GM12878 (cell line): ENCODE data around the gene CRB1. TPM values are rescaled to one million over a fixed set of nuclear protein-coding genes. Genes with fewer than 3 reads are reported as not detected.

Experiments
- ATAC-seq: fragments of 200-7000 bp; cut with Tn5 transposase; 3 replicates; pipeline ENCODE4 v1.9.1; 2020; ENCODE audit warnings: mild to moderate bottlenecking, moderate library complexity
- BruUV-seq: library from RNA; stranded (reverse); fragments of 400-500 nt; replicated peaks from 2 replicates; lab custom pipeline; 2021; lab: Mats Ljungman, UMichigan
- CTCF ChIA-PET: fragments of 300-600 bp; sonication (Branson Sonifier 250); formaldehyde crosslinking; extraction: SDS; loops from one replicate; lab custom pipeline; 2021; ENCODE audit warnings: inconsistent platforms; lab: Yijun Ruan, JAX
- POLR2A ChIA-PET: fragments of 350-600 bp; formaldehyde crosslinking; extraction: SDS; loops from one replicate; lab custom pipeline; 2021; ENCODE audit warnings: inconsistent platforms; lab: Charles Lee
- RAD21 ChIA-PET: fragments of 300-600 bp; sonication (Branson Sonifier 250); formaldehyde crosslinking; loops from one replicate; lab custom pipeline; 2023; ENCODE audit warnings: antibody characterized with exemption; ENCODE audit not compliant: unreplicated experiment; lab: Charles Lee
- SMC1A ChIA-PET: fragments of 300-600 bp; sonication (Branson Sonifier 250); formaldehyde crosslinking; loops from one replicate; lab custom pipeline; 2023; ENCODE audit not compliant: unreplicated experiment, uncharacterized antibody; lab: Charles Lee
- DNase-seq: peaks from one replicate; pipeline ENCODE4 v3.0.0-alpha.2; 2011; ENCODE audit warnings: low read depth, low spot score
- FAIRE-seq: peaks from 3 replicates; lab custom pipeline; 2011; peaks lifted over from hg19 to GRCh38; lab: Jason Lieb, UNC
- H2AFZ ChIP-seq: 2 replicates; pipeline ENCODE4 v1.6.0; 2011; ENCODE audit warnings: low read depth, low read length, control low read depth; ENCODE audit not compliant: control insufficient read depth
- H3K27ac ChIP-seq: 2 replicates; pipeline ENCODE4 v1.5.1; 2011; ENCODE audit warnings: control low read depth; ENCODE audit not compliant: control insufficient read depth, insufficient read depth
- H3K27me3 ChIP-seq, 2 experiments: replicated peaks in 1 of 2; 2 replicates each; pipeline versions ENCODE4 v1.6.0 to v1.6.1; 2011; ENCODE audit warnings: low read length in 1 of 2; ENCODE audit not compliant: control insufficient read depth in 2 of 2, insufficient read depth in 2 of 2
- H3K36me3 ChIP-seq, 2 experiments: 2 replicates each; pipeline ENCODE4 v1.5.1; 2011; ENCODE audit warnings: low read length in 1 of 2; ENCODE audit not compliant: control insufficient read depth in 2 of 2, insufficient read depth in 2 of 2
- H3K4me1 ChIP-seq: 2 replicates; pipeline ENCODE4 v1.6.1; 2011; ENCODE audit warnings: mild to moderate bottlenecking, low read length, moderate library complexity, mixed read lengths; ENCODE audit not compliant: control insufficient read depth, insufficient read depth
- H3K4me2 ChIP-seq: 2 replicates; pipeline ENCODE4 v1.6.0; 2011; ENCODE audit warnings: control low read depth; ENCODE audit not compliant: control insufficient read depth, insufficient read depth
- H3K4me3 ChIP-seq: fragments of 200-600 bp; sonication (generic); 2 replicates; pipeline ENCODE4 v1.5.1; 2016
- H3K79me2 ChIP-seq: 2 replicates; pipeline ENCODE4 v1.6.0; 2011; ENCODE audit warnings: low read length; ENCODE audit not compliant: control insufficient read depth, insufficient read depth
- H3K9ac ChIP-seq: 2 replicates; pipeline ENCODE4 v1.8.0; 2011; ENCODE audit warnings: low read length, control low read depth, mixed read lengths; ENCODE audit not compliant: control insufficient read depth, insufficient read depth
- H3K9me3 ChIP-seq: replicated peaks from 3 replicates; pipeline ENCODE4 v1.5.1; 2011; ENCODE audit warnings: mild to moderate bottlenecking, low read length; ENCODE audit not compliant: control insufficient read depth, insufficient read depth
- H4K20me1 ChIP-seq: 2 replicates; pipeline ENCODE4 v1.6.0; 2011; ENCODE audit not compliant: control insufficient read depth, insufficient read depth
- RAD21 ChIP-seq: IDR thresholded peaks from 2 replicates; pipeline ENCODE4 v1.6.1; 2011; ENCODE audit warnings: mild to moderate bottlenecking, low read depth, low read length, moderate library complexity; ENCODE audit not compliant: insufficient read depth
- SMC3 ChIP-seq: IDR thresholded peaks from 2 replicates; pipeline ENCODE4 v1.6.1; 2011; ENCODE audit warnings: low read length, improper control_type of control experiment, borderline replicate concordance
- SRF ChIP-seq, 2 experiments: IDR thresholded peaks; 2 replicates each; pipeline ENCODE4 v1.6.1; 2011; ENCODE audit warnings: low read depth in 2 of 2, low read length in 2 of 2, mild to moderate bottlenecking in 1 of 2, moderate library complexity in 1 of 2
- YY1 ChIP-seq: IDR thresholded peaks from 2 replicates; pipeline ENCODE4 v1.6.1; 2011; ENCODE audit warnings: low read depth, mild to moderate bottlenecking, low read length
- WGBS: methylation state at CpG from one replicate; pipeline ENCODE4 v1.1.6; 2016; ENCODE audit warnings: low lambda C conversion rate; ENCODE audit not compliant: insufficient replicate concordance, insufficient coverage; ENCODE audit errors: missing lambda C conversion rate; 5-methylcytosine and 5-hydroxymethylcytosine counted together
- in situ Hi-C: fragments of 300-500 bp; cut with MboI; formaldehyde crosslinking; loops from 9 replicates; pipeline ENCODE4 v1.14.3; 2018; ENCODE audit warnings: mixed read lengths
- intact Hi-C: fragments of 100-400 bp; cut with micrococcal nuclease; formaldehyde crosslinking; loops from one replicate; pipeline ENCODE4 v1.14.2; 2022; ENCODE audit not compliant: unreplicated experiment
- polyA plus RNA-seq, 11 experiments: library from polyadenylated mRNA; depleted of rRNA in 4 of 11; unstranded in 6 of 11; stranded (reverse) in 5 of 11; fragments of >200 nt; fragmentation: Nextera tagmentation in 4 of 11; fragmentation: Illumina TruSeq in 1 of 11; extraction: Ambion mirVana in 4 of 11; extraction: Trizol in 1 of 11; gene quantifications; 1 replicate in 1 of 11; 2 replicates in 10 of 11; pipeline versions ENCODE4 v1.2.1 to v1.2.3, GENCODE V29; 2011 to 2016; ENCODE audit warnings: inconsistent platforms in 2 of 11, missing spikeins in 2 of 11, low read depth in 1 of 11
- total RNA-seq, 4 experiments: library from RNA; depleted of rRNA in 3 of 4; stranded (reverse); fragments of >200 nt in 3 of 4; fragmentation: Illumina TruSeq in 1 of 4; extraction: Trizol in 1 of 4; gene quantifications; 2 replicates each; pipeline versions ENCODE4 v1.2.1 to v1.2.3, GENCODE V29; 2013 to 2021
- TF ChIP-seq, protein P1 (sequence below), 3 experiments: IDR thresholded peaks in 2 of 3; conservative IDR thresholded peaks in 1 of 3; 2 replicates each; pipeline ENCODE4 v1.5.1; 2011; ENCODE audit warnings: low read depth in 3 of 3, low read length in 3 of 3, mild to moderate bottlenecking in 3 of 3, control low read depth in 2 of 3, moderate library complexity in 2 of 3, inconsistent platforms in 1 of 3, mixed read lengths in 1 of 3; ENCODE audit not compliant: control insufficient read depth in 2 of 3, insufficient read depth in 1 of 3; ENCODE audit errors: extremely low read depth in 1 of 3

Gene CRB1
- total and polyA plus RNA-seq, 10 of the 15 experiments (the other 5 are each of a cell fraction or from before 2014, with no cell fraction given), result 0.06 to 0.10 (median 0.06) TPM; not detected in 7

DNA sequence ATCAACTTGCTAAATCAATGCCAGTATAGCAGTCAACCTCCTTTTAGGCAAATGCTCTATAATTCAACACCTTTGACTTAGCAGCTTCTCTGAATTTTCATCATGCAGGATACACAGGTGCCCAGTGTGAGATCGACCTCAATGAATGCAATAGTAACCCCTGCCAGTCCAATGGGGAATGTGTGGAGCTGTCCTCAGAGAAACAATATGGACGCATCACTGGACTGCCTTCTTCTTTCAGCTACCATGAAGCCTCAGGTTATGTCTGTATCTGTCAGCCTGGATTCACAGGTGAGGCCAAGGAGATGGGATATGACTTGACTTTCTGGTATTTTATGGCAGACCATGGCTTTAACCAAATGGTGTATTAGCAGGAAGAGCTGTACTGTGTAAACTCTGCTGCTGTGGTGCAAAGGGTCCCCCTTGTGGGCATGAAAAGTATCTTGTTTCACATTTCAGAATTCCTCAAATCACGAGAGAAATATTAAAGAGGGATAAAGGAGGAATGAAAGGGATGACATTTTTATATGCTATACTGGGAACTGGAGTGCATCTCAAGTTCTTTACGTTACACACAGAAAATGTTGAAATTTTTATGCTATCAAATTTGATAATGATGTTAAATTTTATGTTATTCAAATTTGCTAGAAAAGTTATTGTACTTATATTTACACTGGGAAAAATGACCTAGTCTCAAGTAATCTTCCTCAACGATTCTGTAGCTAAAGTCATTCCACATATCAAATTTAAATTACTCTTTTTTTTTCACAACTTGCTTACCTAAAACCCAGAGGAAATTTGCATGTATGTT is 88.9 kb downstream of the CRB1 start:
- ChIA-PET SMC1A (interaction anchor here (0.8 to 3.6 kb wide), 10 partner anchors 8 to 613 kb away, joined by 3 to 62 read pairs (median 3); no protein-coding TSS in a partner anchor), CTCF (interaction anchor here (0.5 to 10.2 kb wide), 23 partner anchors 9 to 634 kb away, joined by 3 to 171 read pairs (median 4); no protein-coding TSS in a partner anchor), POLR2A (interaction anchor here (1.8 kb wide), 1 partner anchor 177 kb away, joined by 4 read pairs; no protein-coding TSS in a partner anchor), RAD21 (interaction anchor here (0.6 to 3.8 kb wide), 5 partner anchors 169 to 531 kb away, joined by 3 to 74 read pairs (median 3); no protein-coding TSS in a partner anchor)
- no peaks in the 10 kb centered on the region for H3K4me1 ChIP-seq
- FAIRE-seq (peak; percentile 84), ATAC-seq (peak; percentile 90), DNase-seq (no peak)
- WGBS, result 21% methylated on average over 5 of the region's 5 CpGs
- no peaks in the 10 kb centered on the region for H3K27me3 ChIP-seq
- H3K9ac ChIP-seq, result no peak overlapping the region
- H3K4me2 ChIP-seq, result no peak overlapping the region
- no peaks in the 10 kb centered on the region for H3K79me2 ChIP-seq
- no peaks in the 10 kb centered on the region for H4K20me1 ChIP-seq
- H3K4me3 ChIP-seq, result no peak overlapping the region
- H2AFZ ChIP-seq, result no peak overlapping the region; the same call in 1 of the 2 replicates
- in situ Hi-C loops, result loop anchor here (25.0 kb wide), 1 partner anchor 520 kb away; no protein-coding TSS in a partner anchor
- intact Hi-C loops, result loop anchor here (1.0 to 10.0 kb wide), 3 partner anchors 177 to 632 kb away; no protein-coding TSS in a partner anchor
- H3K9me3 ChIP-seq, result no peaks in the 10 kb centered on the region
- TF ChIP-seq SRF (IDR thresholded peaks at IDR 0.05; ENCODE audit: low read depth in 2 of 2, low read length in 2 of 2) (no peak), YY1 (0 out of 2 replicates have a peak, but pooled peaks have one; percentile 44), RAD21 (peak; percentile 89), SMC3 (peak; percentile 77)
- TF ChIP-seq, protein P1, sequence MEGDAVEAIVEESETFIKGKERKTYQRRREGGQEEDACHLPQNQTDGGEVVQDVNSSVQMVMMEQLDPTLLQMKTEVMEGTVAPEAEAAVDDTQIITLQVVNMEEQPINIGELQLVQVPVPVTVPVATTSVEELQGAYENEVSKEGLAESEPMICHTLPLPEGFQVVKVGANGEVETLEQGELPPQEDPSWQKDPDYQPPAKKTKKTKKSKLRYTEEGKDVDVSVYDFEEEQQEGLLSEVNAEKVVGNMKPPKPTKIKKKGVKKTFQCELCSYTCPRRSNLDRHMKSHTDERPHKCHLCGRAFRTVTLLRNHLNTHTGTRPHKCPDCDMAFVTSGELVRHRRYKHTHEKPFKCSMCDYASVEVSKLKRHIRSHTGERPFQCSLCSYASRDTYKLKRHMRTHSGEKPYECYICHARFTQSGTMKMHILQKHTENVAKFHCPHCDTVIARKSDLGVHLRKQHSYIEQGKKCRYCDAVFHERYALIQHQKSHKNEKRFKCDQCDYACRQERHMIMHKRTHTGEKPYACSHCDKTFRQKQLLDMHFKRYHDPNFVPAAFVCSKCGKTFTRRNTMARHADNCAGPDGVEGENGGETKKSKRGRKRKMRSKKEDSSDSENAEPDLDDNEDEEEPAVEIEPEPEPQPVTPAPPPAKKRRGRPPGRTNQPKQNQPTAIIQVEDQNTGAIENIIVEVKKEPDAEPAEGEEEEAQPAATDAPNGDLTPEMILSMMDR (IDR thresholded peaks at IDR 0.05 in 2 of 3, conservative IDR thresholded peaks at IDR 0.05 in 1 of 3; ENCODE audit: control insufficient read depth in 2 of 3, extremely low read depth in 1 of 3, insufficient read depth in 1 of 3, low read depth in 3 of 3, low read length in 3 of 3), result peak; percentile 59 to 72 (median 59)
- BruUV-seq, result no TSS peak
- H3K27ac ChIP-seq, result no peak overlapping the region
- no peaks in the 10 kb centered on the region for H3K36me3 ChIP-seq
